ENCODE measurements around the gene SLC6A11. TPM values are rescaled to one million over a fixed set of nuclear protein-coding genes. Genes with fewer than 3 reads are reported as not detected.

The SLC6A11 gene
- total RNA-seq, 4 donors from 2014 or later = 0.05 TPM; not detected in 3

GRCh38 chr3:10981031-10981430, 165.0 kb downstream of the SLC6A11 start:
- ATAC-seq = no peak
- no peaks in the 10 kb centered on the region for H3K9me3 ChIP-seq
- no peaks in the 10 kb centered on the region for H3K36me3 ChIP-seq
- H3K27me3 ChIP-seq = no peaks in the 10 kb centered on the region
- WGBS, 2 donors (ENCODE audit: low coverage in 1 of 2) = 66% methylated on average over 3 of the region's 3 CpGs; no CpG with 5 or more reads in 1 of the 2 donors
- TF ChIP-seq CTCF (IDR thresholded peaks at IDR 0.05) (no peak), POLR2AphosphoS5 (IDR thresholded peaks at IDR 0.05) (no peak), EP300 (IDR thresholded peaks at IDR 0.05) (no peak)
- peaks cover 0 to 13% (median 0%) of the 10 kb centered on the region in 3 donors for H3K4me1 ChIP-seq
- H3K4me3 ChIP-seq = no peak overlapping the region
- no peak overlapping the region for H3K27ac ChIP-seq

DNA sequence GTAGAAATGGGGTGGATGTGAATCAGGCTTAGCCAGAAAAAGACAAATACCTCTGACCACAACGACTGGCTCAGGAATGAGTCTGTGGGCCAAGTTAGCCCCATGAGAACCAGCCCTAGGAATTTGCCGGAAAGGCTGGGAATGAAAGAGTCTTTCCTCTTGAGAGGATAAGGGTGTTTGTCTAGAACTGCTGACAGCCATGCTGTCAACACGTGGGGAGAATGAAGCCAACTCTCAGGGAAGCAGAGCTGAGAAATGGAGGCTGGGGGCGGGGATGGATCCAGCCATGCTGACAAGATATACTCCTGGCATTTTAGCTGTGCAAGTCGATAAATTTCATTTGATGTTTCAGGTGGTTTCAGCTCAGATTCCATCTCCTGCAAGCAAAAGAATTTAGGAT, 165.9 kb downstream of the SLC6A11 start:
- TF ChIP-seq POLR2AphosphoS5 (IDR thresholded peaks at IDR 0.05) (no peak), EP300 (IDR thresholded peaks at IDR 0.05) (no peak), POLR2A (IDR thresholded peaks at IDR 0.05) (no peak), CTCF (IDR thresholded peaks at IDR 0.05) (no peak)
- H3K27me3 ChIP-seq = no peaks in the 10 kb centered on the region
- H3K4me1 ChIP-seq = peaks cover 0 to 13% (median 0%) of the 10 kb centered on the region in 3 donors
- no peaks in the 10 kb centered on the region for H3K9me3 ChIP-seq
- H3K4me3 ChIP-seq = no peak overlapping the region
- no peak overlapping the region for H3K27ac ChIP-seq
- 33 to 63% methylated on average over 2 to 5 of the region's 5 CpGs for WGBS, 2 donors (ENCODE audit: low coverage in 1 of 2)
- no peak for ATAC-seq
- H3K36me3 ChIP-seq = no peaks in the 10 kb centered on the region

- Histone ChIP-seq H3K36me3 (no peaks in the 10 kb centered on the region), H3K27ac (no peak overlapping the region), H3K27me3 (no peaks in the 10 kb centered on the region), H3K4me1 (peaks cover 0 to 13% (median 0%) of the 10 kb centered on the region in 3 donors), H3K9me3 (no peaks in the 10 kb centered on the region), H3K4me3 (no peak overlapping the region)
- TF ChIP-seq POLR2A (IDR thresholded peaks at IDR 0.05) (no peak), CTCF (IDR thresholded peaks at IDR 0.05) (no peak), POLR2AphosphoS5 (IDR thresholded peaks at IDR 0.05) (no peak), EP300 (IDR thresholded peaks at IDR 0.05) (no peak)
- no peak for ATAC-seq
- WGBS, 2 donors (ENCODE audit: low coverage in 1 of 2) = 8 to 17% methylated on average over 4 of the region's 4 CpGs
Observed at GRCh38 chr3:10982782-10983181, 166.8 kb downstream of the SLC6A11 start.

DNA sequence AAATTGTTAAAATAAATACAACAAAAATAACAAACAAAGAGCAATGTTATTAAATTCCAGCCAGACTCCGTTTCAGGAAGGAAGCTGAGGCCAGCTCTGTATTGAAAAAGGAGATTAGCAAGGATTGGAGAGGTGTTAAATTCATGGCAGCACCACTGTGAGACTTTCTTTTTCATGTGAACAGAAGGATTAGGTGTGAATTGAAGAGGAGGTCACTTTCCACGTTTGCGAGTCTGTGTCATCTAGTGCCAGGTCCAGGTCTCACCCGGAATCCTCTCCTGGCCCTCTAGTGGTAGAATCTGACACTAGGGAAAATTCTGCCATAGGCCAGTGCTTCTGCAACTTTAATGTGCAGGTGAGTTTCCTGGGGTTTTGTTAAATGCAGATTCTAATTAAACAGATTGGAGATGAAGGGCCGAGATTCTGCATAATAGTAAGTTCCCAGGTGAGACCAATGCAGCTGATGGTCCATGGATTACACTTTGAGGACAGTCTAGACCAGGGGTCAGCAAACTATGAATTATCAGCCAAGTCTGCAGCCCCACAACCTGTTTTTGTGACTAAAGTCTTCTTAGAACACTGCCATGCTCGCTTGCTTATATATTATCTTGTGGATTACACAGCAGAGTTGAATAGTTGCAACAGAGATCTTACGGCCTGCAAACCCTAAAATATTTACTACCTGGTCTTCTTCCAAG, 167.3 kb downstream of the SLC6A11 start:
- H3K27ac ChIP-seq = no peak overlapping the region
- WGBS, 2 donors (ENCODE audit: low coverage in 1 of 2) = 2 to 23% methylated on average over 5 to 7 of the region's 7 CpGs
- H3K9me3 ChIP-seq = no peaks in the 10 kb centered on the region
- peak; percentile 22 for ATAC-seq
- no peaks in the 10 kb centered on the region for H3K36me3 ChIP-seq
- TF ChIP-seq POLR2A (IDR thresholded peaks at IDR 0.05) = no peak
- TF ChIP-seq EP300 (IDR thresholded peaks at IDR 0.05) = no peak
- TF ChIP-seq CTCF (IDR thresholded peaks at IDR 0.05) = peak; percentile 40 to 66 (median 50)
- TF ChIP-seq POLR2AphosphoS5 (IDR thresholded peaks at IDR 0.05) = no peak
- H3K4me1 ChIP-seq = peaks cover 0 to 13% (median 0%) of the 10 kb centered on the region in 3 donors
- no peaks in the 10 kb centered on the region for H3K27me3 ChIP-seq
- no peak overlapping the region for H3K4me3 ChIP-seq

DNA sequence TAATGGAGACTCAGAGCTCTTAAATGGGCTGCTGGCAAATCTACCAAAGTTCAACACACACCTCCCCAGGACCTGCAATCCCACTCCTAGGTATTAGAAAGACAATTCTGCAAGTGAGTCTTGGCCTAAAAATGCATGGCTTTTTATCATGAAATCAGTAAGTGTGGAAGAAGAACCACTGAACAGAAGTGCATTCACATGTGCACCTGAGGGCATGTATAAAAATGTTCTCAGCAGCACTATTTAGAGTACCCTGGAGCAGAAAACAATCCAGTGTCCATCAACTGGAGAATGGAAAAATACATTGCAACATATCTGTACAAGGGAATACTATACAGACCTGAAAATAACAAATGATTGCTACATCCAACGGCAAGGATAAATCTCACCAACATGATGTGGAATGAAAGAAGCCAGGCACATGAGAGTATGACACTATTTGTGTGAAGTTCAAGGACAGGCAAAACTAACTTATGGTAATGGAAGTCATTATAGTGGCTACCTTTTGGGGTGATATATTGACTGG, 168.4 kb downstream of the SLC6A11 start:
- H3K27me3 ChIP-seq = no peaks in the 10 kb centered on the region
- H3K27ac ChIP-seq = no peak overlapping the region
- no peak overlapping the region for H3K4me3 ChIP-seq
- H3K4me1 ChIP-seq = peaks cover 0 to 13% (median 0%) of the 10 kb centered on the region in 3 donors
- TF ChIP-seq POLR2AphosphoS5 (IDR thresholded peaks at IDR 0.05) (no peak), EP300 (IDR thresholded peaks at IDR 0.05) (no peak), POLR2A (IDR thresholded peaks at IDR 0.05) (no peak), CTCF (IDR thresholded peaks at IDR 0.05) (no peak)
- no peaks in the 10 kb centered on the region for H3K36me3 ChIP-seq
- no peaks in the 10 kb centered on the region for H3K9me3 ChIP-seq
- no peak for ATAC-seq
- 74 to 100% methylated on average over 1 of the region's 1 CpG for WGBS, 2 donors (ENCODE audit: low coverage in 1 of 2)

Data from gastroesophageal sphincter (tissue), 4 donors.